ENCODE measurements around the gene MAP3K7. TPM values are rescaled to one million over a fixed set of nuclear protein-coding genes. Genes with fewer than 3 reads are reported as not detected.

The MAP3K7 gene
- total and polyA plus RNA-seq, 8 donors: 8.5 to 42.8 (median 17.6) TPM

DNA sequence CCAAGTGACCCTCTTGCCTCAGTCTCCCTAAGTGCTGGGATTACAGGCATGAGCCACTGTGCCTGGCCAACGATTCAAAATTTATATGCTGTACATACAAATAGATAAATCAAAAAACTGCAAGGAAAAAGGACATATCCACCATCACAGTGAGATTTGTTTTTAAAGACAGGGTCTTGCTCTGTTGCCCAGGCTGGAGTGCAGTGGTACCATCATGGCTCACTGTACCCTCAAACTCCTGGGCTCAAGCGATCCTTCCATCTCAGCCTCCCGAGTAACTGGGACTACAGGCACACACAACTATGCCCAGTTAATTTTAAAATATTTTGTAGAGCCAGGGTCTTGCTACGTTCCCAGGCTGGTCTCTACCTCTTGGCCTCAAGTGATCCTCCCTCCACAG, 61.5 kb downstream of the MAP3K7 start:
- H3K36me3 ChIP-seq: peaks cover 0 to 51% (median 47%) of the 10 kb centered on the region in 4 donors
- no peak overlapping the region for H3K27ac ChIP-seq
- no peaks in the 10 kb centered on the region for H3K4me1 ChIP-seq
- H3K9me3 ChIP-seq: no peaks in the 10 kb centered on the region
- intact Hi-C loops (cut with DNase I; ENCODE audit: low total_unique reads): no loop called here
- TF ChIP-seq, protein P1, sequence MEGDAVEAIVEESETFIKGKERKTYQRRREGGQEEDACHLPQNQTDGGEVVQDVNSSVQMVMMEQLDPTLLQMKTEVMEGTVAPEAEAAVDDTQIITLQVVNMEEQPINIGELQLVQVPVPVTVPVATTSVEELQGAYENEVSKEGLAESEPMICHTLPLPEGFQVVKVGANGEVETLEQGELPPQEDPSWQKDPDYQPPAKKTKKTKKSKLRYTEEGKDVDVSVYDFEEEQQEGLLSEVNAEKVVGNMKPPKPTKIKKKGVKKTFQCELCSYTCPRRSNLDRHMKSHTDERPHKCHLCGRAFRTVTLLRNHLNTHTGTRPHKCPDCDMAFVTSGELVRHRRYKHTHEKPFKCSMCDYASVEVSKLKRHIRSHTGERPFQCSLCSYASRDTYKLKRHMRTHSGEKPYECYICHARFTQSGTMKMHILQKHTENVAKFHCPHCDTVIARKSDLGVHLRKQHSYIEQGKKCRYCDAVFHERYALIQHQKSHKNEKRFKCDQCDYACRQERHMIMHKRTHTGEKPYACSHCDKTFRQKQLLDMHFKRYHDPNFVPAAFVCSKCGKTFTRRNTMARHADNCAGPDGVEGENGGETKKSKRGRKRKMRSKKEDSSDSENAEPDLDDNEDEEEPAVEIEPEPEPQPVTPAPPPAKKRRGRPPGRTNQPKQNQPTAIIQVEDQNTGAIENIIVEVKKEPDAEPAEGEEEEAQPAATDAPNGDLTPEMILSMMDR (IDR thresholded peaks at IDR 0.05): no peak
- TF ChIP-seq EP300 (IDR thresholded peaks at IDR 0.05) (no peak), POLR2A (IDR thresholded peaks at IDR 0.05) (no peak), POLR2AphosphoS5 (IDR thresholded peaks at IDR 0.05) (no peak)
- WGBS, 5 donors: 83 to 97% (median 94%) methylated on average over 4 of the region's 4 CpGs
- H3K4me3 ChIP-seq: no peak overlapping the region
- no peak for DNase-seq
- H3K27me3 ChIP-seq: no peaks in the 10 kb centered on the region

DNA sequence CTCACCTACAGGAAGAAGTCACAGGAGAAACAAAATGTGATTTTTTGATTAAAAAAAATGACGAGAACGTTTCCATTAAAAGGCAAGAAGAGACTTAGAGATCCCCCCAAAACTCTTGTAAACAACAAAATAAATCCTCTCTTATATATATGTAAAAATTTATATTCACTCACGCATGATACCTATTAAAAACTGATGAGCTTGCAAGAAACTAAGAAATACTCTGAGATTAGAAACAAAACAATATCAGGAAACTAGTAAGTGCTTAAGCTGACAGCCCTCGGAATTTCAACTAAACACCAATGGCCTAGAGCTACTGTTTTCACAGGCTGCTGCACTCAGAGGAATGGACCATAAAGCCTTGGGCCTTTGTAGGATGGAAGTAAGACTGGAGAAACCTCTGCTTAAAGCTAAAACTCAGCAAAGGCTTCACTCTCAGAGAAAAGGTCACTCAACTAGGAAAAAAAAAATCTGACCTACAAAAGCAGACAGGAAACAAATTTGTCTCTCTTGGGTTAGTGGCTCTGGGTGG, 63.0 kb downstream of the MAP3K7 start:
- H3K9me3 ChIP-seq: no peaks in the 10 kb centered on the region
- intact Hi-C loops (cut with DNase I; ENCODE audit: low total_unique reads): no loop called here
- H3K36me3 ChIP-seq: peaks cover 0 to 61% (median 51%) of the 10 kb centered on the region in 4 donors
- H3K4me3 ChIP-seq: no peak overlapping the region
- no peaks in the 10 kb centered on the region for H3K27me3 ChIP-seq
- H3K27ac ChIP-seq: no peak overlapping the region
- no peak for TF ChIP-seq EP300 (IDR thresholded peaks at IDR 0.05)
- TF ChIP-seq POLR2AphosphoS5 (IDR thresholded peaks at IDR 0.05): no peak
- TF ChIP-seq POLR2A (IDR thresholded peaks at IDR 0.05): no peak
- TF ChIP-seq, protein P1 (IDR thresholded peaks at IDR 0.05): no peak
- no peaks in the 10 kb centered on the region for H3K4me1 ChIP-seq
- DNase-seq: no peak
- 88 to 95% (median 89%) methylated on average over 4 of the region's 4 CpGs for WGBS, 5 donors

DNA sequence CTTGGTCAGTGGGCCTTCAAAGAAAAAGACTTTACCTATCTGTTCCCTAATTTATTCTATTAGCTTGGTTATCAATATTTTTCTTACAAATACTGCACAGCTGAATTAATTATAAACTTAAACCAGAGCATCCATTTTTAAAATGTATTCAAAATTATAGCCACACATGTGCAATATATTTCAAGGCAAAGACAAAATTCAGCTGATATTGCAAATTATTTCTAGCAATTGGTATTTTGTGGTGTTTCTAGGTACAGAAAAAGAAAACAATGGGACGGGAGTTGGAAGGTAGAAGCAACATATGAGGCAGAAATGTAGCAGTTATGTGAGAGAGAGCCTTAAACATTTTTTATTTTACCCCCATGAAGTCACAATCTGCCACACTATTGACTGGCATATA, 64.9 kb downstream of the MAP3K7 start:
- H3K36me3 ChIP-seq: peaks cover 0 to 63% (median 58%) of the 10 kb centered on the region in 4 donors
- no peak overlapping the region for H3K27ac ChIP-seq
- 87 to 100% (median 99%) methylated on average over 1 of the region's 1 CpG for WGBS, 5 donors
- no peaks in the 10 kb centered on the region for H3K9me3 ChIP-seq
- TF ChIP-seq EP300 (IDR thresholded peaks at IDR 0.05): no peak
- TF ChIP-seq, protein P1 (IDR thresholded peaks at IDR 0.05): no peak
- no peak for TF ChIP-seq POLR2A (IDR thresholded peaks at IDR 0.05)
- TF ChIP-seq POLR2AphosphoS5 (IDR thresholded peaks at IDR 0.05): no peak
- DNase-seq: no peak
- no peak overlapping the region for H3K4me3 ChIP-seq
- no peaks in the 10 kb centered on the region for H3K27me3 ChIP-seq
- intact Hi-C loops (cut with DNase I; ENCODE audit: low total_unique reads): no loop called here
- peaks cover 0 to 5% (median 0%) of the 10 kb centered on the region in 4 donors for H3K4me1 ChIP-seq

DNA sequence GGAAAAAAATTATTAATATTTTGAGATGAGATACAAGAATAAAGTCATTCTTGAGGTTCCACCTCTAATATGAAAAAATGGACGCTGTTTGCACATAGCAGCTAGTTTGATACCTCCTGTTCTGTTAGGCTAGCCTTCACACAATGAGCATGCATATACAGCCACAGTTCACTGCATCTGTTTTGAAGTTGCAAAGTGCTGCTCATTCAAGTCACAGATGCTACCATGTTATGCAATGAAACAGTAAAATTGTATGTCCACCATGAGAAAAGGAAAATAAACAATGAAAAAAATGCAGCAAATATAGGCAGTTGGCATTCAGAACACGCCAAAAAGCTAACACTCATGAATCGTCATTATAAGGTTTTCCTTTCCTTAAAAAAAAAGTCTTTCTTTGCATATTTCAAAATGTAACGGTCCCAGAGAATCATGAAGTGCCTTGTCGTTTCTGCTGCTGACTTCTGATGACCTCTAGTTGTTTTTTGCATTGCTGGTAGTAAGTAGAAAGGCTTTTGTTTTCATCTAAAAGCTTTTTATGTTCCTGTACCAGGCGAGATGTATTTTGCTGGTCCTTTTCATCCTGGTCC, 70.7 kb downstream of the MAP3K7 start:
- intact Hi-C loops (cut with DNase I; ENCODE audit: low total_unique reads): no loop called here
- no peak for DNase-seq
- Histone ChIP-seq H3K27me3 (no peaks in the 10 kb centered on the region), H3K9me3 (no peaks in the 10 kb centered on the region), H3K4me3 (no peak overlapping the region), H3K36me3 (peaks cover 13 to 90% (median 76%) of the 10 kb centered on the region in 4 donors), H3K4me1 (peaks cover 0 to 5% (median 0%) of the 10 kb centered on the region in 4 donors), H3K27ac (no peak overlapping the region)
- WGBS, 5 donors: 87 to 90% (median 89%) methylated on average over 6 of the region's 6 CpGs
- TF ChIP-seq POLR2AphosphoS5 (IDR thresholded peaks at IDR 0.05): no peak
- TF ChIP-seq, protein P1 (IDR thresholded peaks at IDR 0.05): no peak
- no peak for TF ChIP-seq EP300 (IDR thresholded peaks at IDR 0.05)
- no peak for TF ChIP-seq POLR2A (IDR thresholded peaks at IDR 0.05)

Data from stomach (tissue), 9 donors.